H9 (cell line): Measurements from ENCODE around the gene LACRT. TPM values are rescaled to one million over a fixed set of nuclear protein-coding genes. Genes with fewer than 3 reads are reported as not detected.

Source experiments
- DNase-seq: peaks from one replicate; pipeline ENCODE4 v3.0.0-alpha.2; 2017
- H2AFZ ChIP-seq: one replicate; pipeline ENCODE4 v1.6.1; 2013; ENCODE audit warnings: mild to moderate bottlenecking, low read length, control low read depth, moderate library complexity
- H2AK5ac ChIP-seq: 2 replicates; pipeline ENCODE4 v1.6.1; 2013; ENCODE audit warnings: low read length, control low read depth, mixed read lengths; ENCODE audit not compliant: insufficient read length
- H2BK120ac ChIP-seq: one replicate; pipeline ENCODE4 v1.6.1; 2013; ENCODE audit warnings: low read depth, mild to moderate bottlenecking, low read length, control low read depth, inconsistent platforms; ENCODE audit not compliant: poor library complexity, severe bottlenecking
- H2BK12ac ChIP-seq: 2 replicates; pipeline ENCODE4 v1.6.1; 2013; ENCODE audit warnings: low read length, control low read depth, mixed read lengths, low read depth; ENCODE audit not compliant: insufficient read length
- H2BK15ac ChIP-seq: 2 replicates; pipeline ENCODE4 v1.6.1; 2013; ENCODE audit warnings: low read depth, low read length, control low read depth
- H2BK20ac ChIP-seq: one replicate; pipeline ENCODE4 v1.6.1; 2013; ENCODE audit warnings: low read depth, mild to moderate bottlenecking, low read length, control low read depth, inconsistent platforms; ENCODE audit not compliant: poor library complexity, severe bottlenecking
- H2BK5ac ChIP-seq: 2 replicates; pipeline ENCODE4 v1.6.1; 2013; ENCODE audit warnings: low read length, control low read depth, mixed read lengths; ENCODE audit not compliant: insufficient read length
- H3K14ac ChIP-seq: 2 replicates; pipeline ENCODE4 v1.6.1; 2013; ENCODE audit warnings: low read length, control low read depth; ENCODE audit not compliant: insufficient read depth
- H3K18ac ChIP-seq: 2 replicates; pipeline ENCODE4 v1.6.1; 2013; ENCODE audit warnings: low read depth, mild to moderate bottlenecking, mixed read lengths, low read length, control low read depth; ENCODE audit not compliant: insufficient read length
- H3K23ac ChIP-seq: 2 replicates; pipeline ENCODE4 v1.6.1; 2013; ENCODE audit warnings: low read length, control low read depth, mixed read lengths, low read depth; ENCODE audit not compliant: insufficient read length
- H3K23me2 ChIP-seq: 2 replicates; pipeline ENCODE4 v1.6.1; 2013; ENCODE audit warnings: low read depth, mild to moderate bottlenecking, mixed read lengths, low read length, control low read depth; ENCODE audit not compliant: insufficient read length, poor library complexity, severe bottlenecking
- H3K27ac ChIP-seq: 2 replicates; pipeline ENCODE4 v1.5.1; 2013; ENCODE audit warnings: low read length, control low read depth, mixed read lengths, low read depth; ENCODE audit not compliant: insufficient read length
- H3K27me3 ChIP-seq: 2 replicates; pipeline ENCODE4 v1.6.1; 2013; ENCODE audit warnings: low read length, control low read depth, inconsistent platforms; ENCODE audit not compliant: insufficient read depth
- H3K4ac ChIP-seq: 2 replicates; pipeline ENCODE4 v1.6.1; 2013; ENCODE audit warnings: low read depth, mild to moderate bottlenecking, control low read depth, inconsistent platforms, low read length, moderate library complexity
- H3K4me1 ChIP-seq: 2 replicates; pipeline ENCODE4 v1.6.1; 2013; ENCODE audit warnings: low read length, control low read depth, inconsistent platforms; ENCODE audit not compliant: insufficient read depth
- H3K4me2 ChIP-seq: 2 replicates; pipeline ENCODE4 v1.6.1; 2013; ENCODE audit warnings: low read length, control low read depth, mixed read lengths; ENCODE audit not compliant: insufficient read length, insufficient read depth
- H3K56ac ChIP-seq: 2 replicates; pipeline ENCODE4 v1.6.1; 2013; ENCODE audit warnings: low read depth, mild to moderate bottlenecking, mixed read lengths, low read length, control low read depth; ENCODE audit not compliant: insufficient read length
- H3K79me1 ChIP-seq: 2 replicates; pipeline ENCODE4 v1.6.1; 2013; ENCODE audit warnings: low read depth, mild to moderate bottlenecking, moderate library complexity, low read length, control low read depth, inconsistent platforms; ENCODE audit not compliant: insufficient read depth, poor library complexity, severe bottlenecking
- H3K79me2 ChIP-seq: 2 replicates; pipeline ENCODE4 v1.6.1; 2013; ENCODE audit warnings: low read length, control low read depth, inconsistent platforms; ENCODE audit not compliant: insufficient read depth
- H3K9ac ChIP-seq: 2 replicates; pipeline ENCODE4 v1.6.1; 2013; ENCODE audit warnings: low read length, control low read depth, mixed read lengths; ENCODE audit not compliant: insufficient read length; ENCODE audit errors: extremely low read depth
- H3K9me3 ChIP-seq: one replicate; pipeline ENCODE4 v1.6.1; 2013; ENCODE audit warnings: low read depth, low read length, inconsistent platforms; ENCODE audit not compliant: control insufficient read depth
- H3T11ph ChIP-seq: one replicate; pipeline ENCODE4 v1.6.1; 2013; ENCODE audit warnings: mild to moderate bottlenecking, low read length, control low read depth, inconsistent platforms
- H4K20me1 ChIP-seq: one replicate; pipeline ENCODE4 v1.6.1; 2013; ENCODE audit not compliant: control insufficient read depth, insufficient read length, insufficient read depth
- H4K5ac ChIP-seq: 2 replicates; pipeline ENCODE4 v1.6.1; 2013; ENCODE audit warnings: low read depth, mild to moderate bottlenecking, mixed read lengths, low read length, control low read depth; ENCODE audit not compliant: insufficient read length
- H4K8ac ChIP-seq: replicated peaks from 2 replicates; pipeline ENCODE4 v1.6.1; 2013; ENCODE audit warnings: low read length, control low read depth, mixed read lengths, low read depth; ENCODE audit not compliant: insufficient read length
- H4K91ac ChIP-seq: 2 replicates; pipeline ENCODE4 v1.6.1; 2013; ENCODE audit warnings: low read depth, mild to moderate bottlenecking, moderate library complexity, mixed read lengths, low read length, control low read depth; ENCODE audit not compliant: insufficient read length
- H3K27ac Mint-ChIP-seq, 3 experiments: 2 replicates in 2 of 3; 3 replicates in 1 of 3; pipeline ENCODE4 v1.8.0; 2020 to 2021; ENCODE audit warnings: mixed read lengths in 3 of 3, mild to moderate bottlenecking in 1 of 3, moderate library complexity in 1 of 3
- H3K27me3 Mint-ChIP-seq: 2 replicates; pipeline ENCODE4 v1.8.0; 2021; ENCODE audit warnings: low read depth, mild to moderate bottlenecking, moderate library complexity, mixed read lengths
- H3K36me3 Mint-ChIP-seq, 3 experiments: 2 replicates in 2 of 3; 3 replicates in 1 of 3; pipeline ENCODE4 v1.8.0; 2020 to 2021; ENCODE audit warnings: low read depth in 3 of 3, mixed read lengths in 3 of 3; ENCODE audit not compliant: insufficient read depth in 1 of 3
- H3K4me1 Mint-ChIP-seq, 2 experiments: 2 replicates each; pipeline ENCODE4 v1.8.0; 2020; ENCODE audit warnings: mixed read lengths in 2 of 2
- H3K4me3 Mint-ChIP-seq, 2 experiments: 2 replicates in 1 of 2; 3 replicates in 1 of 2; pipeline ENCODE4 v1.8.0; 2020 to 2021; ENCODE audit warnings: mild to moderate bottlenecking in 2 of 2, mixed read lengths in 2 of 2, moderate library complexity in 1 of 2
- H3K9me3 Mint-ChIP-seq, 2 experiments: 2 replicates in 1 of 2; 3 replicates in 1 of 2; pipeline ENCODE4 v1.8.0; 2020; ENCODE audit warnings: mild to moderate bottlenecking in 2 of 2, mixed read lengths in 2 of 2, moderate library complexity in 1 of 2
- CTCF ChIP-seq: fragments of 200-600 bp; sonication (generic); conservative IDR thresholded peaks from 3 replicates; pipeline ENCODE4 v1.8.0; 2021; ENCODE audit warnings: antibody characterized with exemption, mild to moderate bottlenecking
- WGBS: extraction: QIAGEN DNeasy Blood & Tissue Kit; methylation state at CpG from one replicate; pipeline ENCODE4 v1.1.7; 2013; ENCODE audit warnings: missing lambda C conversion rate, low lambda C conversion rate, mixed read lengths; ENCODE audit not compliant: insufficient read length; ENCODE audit errors: extremely low coverage; 5-methylcytosine and 5-hydroxymethylcytosine counted together
- total RNA-seq: library from RNA; stranded (reverse); gene quantifications from 2 replicates; pipeline ENCODE4 v1.2.1, GENCODE V29; 2021

LACRT gene
- total RNA-seq, 1 experiment from 2014 or later, result not detected

- Histone ChIP-seq H2BK5ac (no peak overlapping the region), H2AFZ (no peak overlapping the region), H3K56ac (no peak overlapping the region), H3K23ac (no peak overlapping the region), H4K5ac (no peak overlapping the region), H3K4ac (no peak overlapping the region), H2BK20ac (no peak overlapping the region), H4K8ac (no peak overlapping the region), H3T11ph (no peak overlapping the region), H3K9ac (no peak overlapping the region), H2BK12ac (no peak overlapping the region), H3K27me3 (no peaks in the 10 kb centered on the region), H3K4me1 (no peaks in the 10 kb centered on the region), H3K27ac (no peak overlapping the region), H3K4me2 (no peak overlapping the region), H3K9me3 (no peaks in the 10 kb centered on the region), H2BK15ac (no peak overlapping the region), H3K14ac (no peak overlapping the region), H2BK120ac (no peak overlapping the region), H4K91ac (no peak overlapping the region), H3K18ac (no peak overlapping the region), H3K23me2 (no peaks in the 10 kb centered on the region), H3K79me1 (no peaks in the 10 kb centered on the region), H2AK5ac (no peak overlapping the region), H4K20me1 (no peaks in the 10 kb centered on the region), H3K79me2 (no peaks in the 10 kb centered on the region)
- H3K9me3 Mint-ChIP-seq, result no peaks in the 10 kb centered on the region; a peak in 1 of 5 replicates
- TF ChIP-seq CTCF, result no peak
- DNase-seq, result no peak
- peaks cover 5 to 7% of the 10 kb centered on the region in 2 experiments for H3K4me1 Mint-ChIP-seq
- H3K36me3 Mint-ChIP-seq, result no peaks in the 10 kb centered on the region
- H3K27me3 Mint-ChIP-seq, result peaks cover 29% of the 10 kb centered on the region
- H3K27ac Mint-ChIP-seq, result no peak overlapping the region
- H3K4me3 Mint-ChIP-seq, result no peak overlapping the region
- whole genome bisulfite sequencing, result no CpG with 5 or more reads among the region's 1 CpG
Measured at GRCh38 chr12:54649825-54650224, 15.1 kb upstream of the LACRT start.
